Astrocyte of the cerebellum (primary cell): ENCODE results near the gene SMAD5.

ENCODE experiments used
- DNase-seq: peaks from one replicate; pipeline ENCODE4 v3.0.0-alpha.2; 2011; ENCODE audit warnings: low read depth
- H3K4me3 ChIP-seq: 2 replicates; pipeline ENCODE4 v1.5.1; 2011; ENCODE audit warnings: mild to moderate bottlenecking, low read depth, low read length, moderate library complexity
- CTCF ChIP-seq: IDR thresholded peaks from 2 replicates; pipeline ENCODE4 v1.5.1; 2012; ENCODE audit warnings: low read length, low read depth, moderate library complexity, mild to moderate bottlenecking; ENCODE audit errors: missing control alignments
- in situ Hi-C: cut with HindIII; loops from 2 replicates; pipeline ENCODE4 v1.10.0; 2017; ENCODE audit warnings: low sequenced_read_pairs

The SMAD5 gene

GRCh38 chr5:136129445-136129844, 3.2 kb upstream of the SMAD5 start:
- no peak for TF ChIP-seq CTCF
- in situ Hi-C loops: no loop called here
- no peak overlapping the region for H3K4me3 ChIP-seq

GRCh38 chr5:136130581-136130980, 2.1 kb upstream of the SMAD5 start:
- no peak for DNase-seq
- no peak for TF ChIP-seq CTCF
- H3K4me3 ChIP-seq: no peak overlapping the region
- in situ Hi-C loops: loop anchor here (5.0 kb wide), 1 partner anchor 48 kb away; no protein-coding TSS in a partner anchor

More at GRCh38 chr5:136129445-136129844, 3.2 kb upstream of the SMAD5 start:
- no peak for DNase-seq

- in situ Hi-C loops: loop anchor here (5.0 kb wide), 1 partner anchor 50 kb away; no protein-coding TSS in a partner anchor
- no peak for TF ChIP-seq CTCF
- H3K4me3 ChIP-seq: peak overlapping the region; percentile 89
- DNase-seq: no peak
Observed at GRCh38 chr5:136132087-136132486, 558 bp upstream of the SMAD5 start.

- TF ChIP-seq CTCF: no peak
- H3K4me3 ChIP-seq: peak overlapping the region; percentile 89
Observed at GRCh38 chr5:136133222-136133921, 727 bp downstream of the SMAD5 start.

GRCh38 chr5:136133922-136134379, 1.3 kb downstream of the SMAD5 start:
- no peak for DNase-seq
- H3K4me3 ChIP-seq: peak overlapping the region; percentile 89
- in situ Hi-C loops: loop anchor here (5.0 kb wide), 1 partner anchor 52 kb away; no protein-coding TSS in a partner anchor
- no peak for TF ChIP-seq CTCF

More at GRCh38 chr5:136133222-136133921, 727 bp downstream of the SMAD5 start:
- peak; percentile 38 for DNase-seq
- in situ Hi-C loops: loop anchor here (5.0 kb wide), 1 partner anchor 51 kb away; no protein-coding TSS in a partner anchor

- in situ Hi-C loops: loop anchor here (5.0 kb wide), 1 partner anchor 52 kb away; no protein-coding TSS in a partner anchor
- no peak for DNase-seq
- H3K4me3 ChIP-seq: no peak overlapping the region
- TF ChIP-seq CTCF: no peak
Observed at GRCh38 chr5:136134653-136135052, 2.0 kb downstream of the SMAD5 start.
